GM21825 (cell line): Measurements from ENCODE around the gene RAB3IP.
"Not testable (repeated sequence)": the region's sequence is repeated elsewhere in the genome, so short reads cannot be mapped to it uniquely, and the experiment has no call there.

Experiments
- ATAC-seq: cut with Tn5 transposase; IDR thresholded peaks from one replicate; pipeline ENCODE4 v1.9.1; 2021; ENCODE audit warnings: mild to moderate bottlenecking, moderate library complexity; ENCODE audit not compliant: unreplicated experiment

RAB3IP gene

DNA sequence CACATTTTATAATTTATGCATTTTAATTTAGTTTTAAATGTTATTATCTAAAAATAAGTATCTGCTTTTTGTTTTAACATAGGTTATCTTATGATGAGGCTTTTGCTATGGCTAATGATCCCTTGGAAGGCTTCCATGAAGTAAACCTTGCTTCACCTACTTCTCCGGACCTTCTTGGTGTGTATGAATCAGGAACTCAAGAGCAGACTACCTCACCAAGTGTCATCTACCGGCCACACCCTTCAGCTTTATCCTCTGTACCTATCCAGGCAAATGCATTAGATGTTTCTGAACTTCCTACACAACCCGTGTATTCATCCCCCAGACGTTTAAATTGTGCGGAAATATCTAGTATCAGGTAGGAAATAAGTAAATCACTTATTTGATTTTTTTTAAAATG, 16.6 kb downstream of the RAB3IP start:
- no peak for ATAC-seq

DNA sequence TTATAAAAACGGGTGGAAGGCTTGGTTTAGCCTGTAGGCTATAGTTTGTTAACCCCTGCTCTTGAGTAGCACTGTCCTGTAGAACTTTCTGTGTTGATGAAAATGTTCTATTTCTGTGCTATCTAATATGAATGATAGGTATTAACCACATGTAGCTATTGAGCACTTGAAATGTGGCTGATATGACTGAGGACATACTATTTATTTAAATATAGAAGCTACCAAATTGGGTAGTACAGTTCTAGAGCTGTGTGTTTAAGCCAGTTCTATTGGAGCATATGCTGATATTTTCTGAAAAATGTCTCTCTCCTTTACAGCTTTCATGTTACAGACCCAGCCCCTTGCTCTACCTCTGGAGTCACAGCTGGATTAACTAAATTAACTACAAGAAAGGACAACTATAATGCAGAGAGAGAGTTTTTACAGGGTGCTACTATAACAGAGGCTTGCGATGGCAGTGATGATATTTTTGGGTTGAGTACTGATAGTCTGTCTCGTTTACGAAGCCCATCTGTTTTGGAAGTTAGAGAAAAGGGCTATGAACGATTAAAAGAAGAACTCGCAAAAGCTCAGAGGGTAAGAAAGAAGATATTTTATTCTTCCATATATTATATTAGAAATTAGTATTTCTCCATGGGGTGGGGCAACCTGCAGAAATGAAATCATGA, 17.6 kb downstream of the RAB3IP start:
- no peak for ATAC-seq

DNA sequence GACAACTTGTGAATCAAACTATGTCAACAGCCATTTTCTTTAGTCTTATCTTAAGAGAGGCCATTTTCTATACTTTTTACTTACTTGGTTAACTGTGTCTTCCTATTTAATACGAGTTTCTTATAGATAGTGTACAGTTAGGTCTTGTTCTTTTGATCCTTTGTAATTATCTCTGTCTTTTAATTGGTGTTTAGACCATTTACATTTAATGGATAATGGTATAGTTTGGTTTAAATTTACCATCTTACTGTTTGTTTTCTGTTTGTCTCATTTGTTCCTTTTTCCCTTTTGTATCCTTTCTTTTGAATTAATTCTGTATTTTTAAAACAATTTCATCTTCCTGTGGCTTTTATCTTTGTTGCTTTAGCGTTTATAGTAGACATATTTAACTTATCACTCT, 19.4 kb downstream of the RAB3IP start:
- no peak for ATAC-seq

DNA sequence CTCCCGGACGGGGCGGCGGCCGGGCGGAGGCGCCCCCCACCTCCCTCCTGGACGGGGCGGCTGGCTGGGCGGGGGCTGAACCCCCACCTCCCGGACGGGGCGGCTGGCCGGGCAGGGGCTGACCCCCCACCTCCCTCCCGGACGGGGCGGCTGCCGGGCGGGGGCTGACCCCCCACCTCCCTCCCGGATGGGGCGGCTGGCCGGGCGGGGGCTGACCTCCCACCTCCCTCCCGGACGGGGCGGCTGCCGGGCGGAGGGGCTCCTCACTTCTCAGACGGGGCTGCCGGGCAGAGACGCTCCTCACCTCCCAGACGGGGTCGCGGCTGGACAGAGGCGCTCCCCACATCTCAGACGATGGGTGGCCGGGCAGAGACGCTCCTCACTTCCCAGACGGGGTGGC, 20.9 kb downstream of the RAB3IP start:
- ATAC-seq = not testable (repeated sequence)

DNA sequence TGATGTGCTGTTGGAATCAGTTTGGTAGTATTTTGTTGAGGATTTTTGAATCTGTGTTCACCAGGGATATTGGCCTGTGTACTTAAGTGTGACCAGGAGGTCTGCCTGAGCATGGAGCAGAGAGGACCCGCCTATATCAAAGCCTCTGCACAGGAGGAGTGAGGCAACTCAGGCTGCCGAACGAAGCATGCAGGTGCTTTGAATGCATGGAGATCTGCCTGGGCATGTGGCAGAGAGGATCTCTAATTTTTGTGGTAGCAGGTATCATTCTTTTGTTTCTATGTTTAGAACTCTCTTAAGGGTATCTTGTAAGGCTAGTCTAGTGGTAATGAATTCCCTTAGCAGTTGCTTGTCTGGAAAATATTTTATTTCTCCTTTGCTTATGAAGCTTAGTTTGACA, 26.9 kb downstream of the RAB3IP start:
- no peak for ATAC-seq

DNA sequence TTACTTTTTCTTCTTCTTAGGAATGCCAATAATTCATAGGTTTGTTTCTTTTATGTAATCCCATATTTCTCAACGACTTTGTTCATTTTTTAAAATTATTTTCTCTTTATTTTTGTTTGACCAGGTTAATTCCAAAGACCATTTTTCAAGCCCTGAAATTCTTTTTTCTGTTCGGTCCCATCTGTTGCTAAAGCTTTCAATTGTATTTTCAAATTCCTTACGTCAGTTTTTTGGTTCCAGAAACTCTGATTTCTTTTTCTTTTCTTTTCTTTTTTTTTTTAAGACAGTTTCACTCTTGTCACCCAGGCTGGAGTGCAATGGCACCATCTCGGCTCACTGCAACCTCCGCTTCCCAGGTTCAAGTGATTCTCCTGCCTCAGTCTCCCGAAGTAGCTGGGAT, 27.6 kb downstream of the RAB3IP start:
- ATAC-seq = no peak

DNA sequence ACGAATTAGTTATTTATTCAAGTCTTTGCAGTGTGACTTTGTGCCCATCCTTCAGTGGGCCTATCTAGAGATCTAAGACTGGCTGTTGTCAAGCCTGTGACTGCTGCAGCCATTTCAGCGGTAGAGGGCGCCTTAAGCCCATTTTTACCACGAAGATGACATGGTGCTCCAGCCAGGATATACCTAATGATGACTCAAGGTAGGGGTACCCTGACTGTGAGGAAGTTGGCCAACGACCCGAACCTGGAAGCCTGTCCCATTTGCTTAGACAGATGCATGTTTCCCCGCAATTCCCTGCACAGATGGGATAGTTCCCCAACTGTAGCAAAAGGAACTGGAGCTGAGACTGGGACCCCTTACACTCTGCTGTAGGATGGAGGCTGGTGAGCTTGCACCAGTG, 41.3 kb downstream of the RAB3IP start:
- no peak for ATAC-seq

DNA sequence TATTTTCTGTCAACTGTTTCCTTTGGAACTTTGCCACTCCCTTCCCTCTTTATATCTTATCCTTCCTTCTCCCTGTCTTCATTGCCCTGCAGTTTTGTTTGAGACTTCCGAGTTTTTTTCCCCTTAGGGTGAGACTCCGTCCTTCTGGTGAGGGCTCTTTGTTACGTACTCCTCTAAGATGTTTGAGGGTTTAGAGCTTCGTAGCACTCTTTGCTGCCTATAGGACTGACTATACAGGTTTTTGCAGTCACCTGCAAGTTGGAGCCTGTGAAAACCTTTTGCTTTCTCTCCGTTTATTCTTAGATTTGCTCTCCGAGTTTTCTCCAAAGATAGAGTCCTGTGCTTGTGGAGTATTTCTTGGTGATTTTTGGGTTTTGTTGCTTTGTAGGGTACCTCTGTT, 44.7 kb downstream of the RAB3IP start:
- no peak for ATAC-seq

DNA sequence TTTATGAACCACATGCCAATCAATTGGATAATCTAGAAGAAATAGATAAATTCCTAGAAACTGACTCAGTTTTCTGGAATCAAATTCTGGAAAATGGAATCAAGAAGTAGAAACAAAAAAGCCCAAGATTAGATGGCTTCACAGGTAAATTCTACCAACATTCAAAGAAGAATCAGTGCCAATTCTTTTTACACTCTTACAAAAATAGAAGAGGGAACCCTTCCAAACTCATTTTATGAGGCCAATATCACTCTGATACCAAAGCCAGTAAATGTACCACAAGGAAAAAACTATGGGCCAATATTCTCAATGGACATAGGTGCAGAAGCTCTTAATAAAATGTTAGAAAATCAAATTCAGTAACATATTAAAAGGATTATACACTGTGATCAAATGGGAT, 50.7 kb downstream of the RAB3IP start:
- ATAC-seq = no peak

DNA sequence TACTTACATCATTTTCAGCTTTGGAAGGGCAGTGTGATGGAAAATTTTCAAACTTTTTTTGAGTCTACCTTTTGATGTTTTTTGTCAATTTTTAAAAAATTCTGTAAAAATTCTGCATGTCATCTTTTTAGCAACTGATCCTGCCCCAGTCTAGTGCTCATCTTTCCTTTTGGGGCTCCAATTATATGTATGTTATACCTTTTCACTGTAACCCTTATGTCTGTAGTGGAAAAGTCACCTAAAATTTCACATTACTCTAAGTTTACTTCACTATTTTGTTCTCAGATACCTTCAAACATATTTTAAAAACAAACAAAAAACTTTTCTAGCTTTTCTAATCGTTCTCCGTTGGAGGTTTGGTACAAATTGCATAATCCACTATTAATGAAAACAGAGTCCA, 53.9 kb downstream of the RAB3IP start:
- ATAC-seq = no peak

DNA sequence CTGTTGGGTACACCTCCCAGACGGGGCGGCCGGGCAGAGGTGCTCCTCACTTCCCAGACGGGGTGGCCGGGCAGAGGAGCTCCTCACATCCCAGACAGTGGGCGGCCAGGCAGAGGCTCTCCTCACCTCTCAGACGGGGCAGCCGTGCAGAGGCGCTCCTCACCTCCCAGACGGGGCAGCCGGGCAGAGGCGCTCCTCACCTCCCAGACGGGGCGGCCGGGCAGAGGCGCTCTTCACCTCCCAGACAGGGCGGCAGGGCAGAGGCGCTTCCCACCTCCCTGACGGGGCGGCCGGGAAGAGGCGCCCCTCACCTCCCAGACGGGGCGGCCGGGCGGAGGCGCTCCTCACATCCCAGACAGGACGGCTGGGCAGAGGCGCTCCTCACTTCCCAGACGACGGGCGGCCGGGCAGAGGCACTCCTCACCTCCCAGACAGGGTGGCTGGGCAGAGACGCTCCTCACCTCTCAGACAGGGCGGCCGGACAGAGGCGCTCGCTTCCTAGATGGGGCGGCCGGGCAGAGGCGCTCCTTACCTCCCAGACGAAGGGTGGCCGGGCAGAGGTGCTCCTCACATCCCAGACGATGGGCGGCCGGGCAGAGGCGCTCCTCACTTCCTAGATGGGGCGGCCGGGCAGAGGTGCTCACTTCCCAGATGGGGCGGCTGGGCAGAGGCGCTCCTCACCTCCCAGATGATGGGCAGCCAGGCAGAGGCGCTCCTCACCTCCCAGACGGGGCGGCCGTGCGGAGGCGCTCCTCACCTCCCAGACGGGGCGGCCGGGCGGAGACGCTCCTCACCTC, 68.6 kb downstream of the RAB3IP start:
- not testable (repeated sequence) for ATAC-seq

DNA sequence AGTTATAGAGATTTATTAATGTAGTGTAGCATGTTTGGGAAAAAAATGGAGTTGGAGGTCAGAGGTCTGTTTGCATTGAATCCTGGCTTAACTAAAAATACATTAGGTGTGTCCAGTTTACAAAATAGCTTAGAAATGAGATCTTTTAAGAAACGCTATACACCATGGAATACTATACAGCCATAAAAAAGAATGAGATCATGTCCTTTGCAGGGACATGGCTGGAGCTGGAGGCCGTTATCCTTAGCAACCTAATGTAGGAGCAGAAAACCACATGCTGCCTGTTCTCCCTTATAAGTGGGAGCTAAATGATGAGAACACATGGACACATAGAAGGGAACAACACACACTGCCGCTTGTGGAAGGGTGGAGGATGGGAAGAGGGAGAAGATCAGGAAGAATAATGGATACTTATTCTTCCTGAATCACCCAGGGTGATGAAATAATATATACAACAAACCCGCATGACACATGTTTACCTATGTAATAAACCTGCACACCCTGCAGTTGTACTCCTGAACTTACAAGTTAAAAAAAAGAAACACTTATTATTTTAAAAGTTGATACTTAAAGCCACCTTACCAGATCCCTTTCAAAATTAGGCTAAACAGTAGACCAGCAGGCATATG, 72.3 kb downstream of the RAB3IP start:
- ATAC-seq = no peak

DNA sequence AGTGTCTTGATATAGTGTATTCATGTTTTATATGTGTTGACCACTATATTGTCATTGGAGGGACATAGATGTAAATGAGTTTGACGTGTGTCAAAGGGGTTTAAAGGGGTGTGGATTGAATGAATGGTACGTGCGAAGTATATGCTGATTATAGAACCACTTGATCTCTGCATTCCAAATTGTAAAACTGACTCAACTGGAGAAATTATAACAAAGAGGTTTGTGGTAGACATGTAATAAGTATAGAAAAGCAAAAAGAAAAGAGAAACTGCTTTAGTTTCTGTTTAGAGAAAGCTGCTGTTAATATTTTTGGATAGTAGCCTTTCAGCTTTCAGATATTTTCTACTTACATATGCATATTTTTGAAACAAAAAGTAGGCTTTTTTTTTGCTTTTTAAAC, 77.4 kb downstream of the RAB3IP start:
- ATAC-seq = no peak

DNA sequence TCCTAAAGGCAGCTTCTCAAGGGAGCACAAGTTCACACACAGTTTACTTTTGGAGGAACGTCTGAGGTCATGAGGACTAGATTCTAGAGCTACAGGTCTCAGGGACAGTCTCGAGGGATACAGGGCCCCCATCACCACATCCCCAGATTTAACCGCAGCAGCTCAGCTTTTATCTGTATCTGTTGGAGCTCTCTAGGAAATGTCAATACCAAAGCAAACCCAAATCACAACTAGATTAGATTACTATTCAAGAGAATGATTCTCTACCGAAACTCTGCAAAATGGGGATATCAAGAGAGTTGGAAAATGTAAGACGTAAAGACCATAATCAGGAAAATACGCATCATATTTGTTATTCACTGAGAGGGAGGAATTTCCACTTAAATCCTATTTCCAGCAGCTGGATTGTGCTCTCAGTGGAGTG, 82.4 kb downstream of the RAB3IP start:
- ATAC-seq = no peak

DNA sequence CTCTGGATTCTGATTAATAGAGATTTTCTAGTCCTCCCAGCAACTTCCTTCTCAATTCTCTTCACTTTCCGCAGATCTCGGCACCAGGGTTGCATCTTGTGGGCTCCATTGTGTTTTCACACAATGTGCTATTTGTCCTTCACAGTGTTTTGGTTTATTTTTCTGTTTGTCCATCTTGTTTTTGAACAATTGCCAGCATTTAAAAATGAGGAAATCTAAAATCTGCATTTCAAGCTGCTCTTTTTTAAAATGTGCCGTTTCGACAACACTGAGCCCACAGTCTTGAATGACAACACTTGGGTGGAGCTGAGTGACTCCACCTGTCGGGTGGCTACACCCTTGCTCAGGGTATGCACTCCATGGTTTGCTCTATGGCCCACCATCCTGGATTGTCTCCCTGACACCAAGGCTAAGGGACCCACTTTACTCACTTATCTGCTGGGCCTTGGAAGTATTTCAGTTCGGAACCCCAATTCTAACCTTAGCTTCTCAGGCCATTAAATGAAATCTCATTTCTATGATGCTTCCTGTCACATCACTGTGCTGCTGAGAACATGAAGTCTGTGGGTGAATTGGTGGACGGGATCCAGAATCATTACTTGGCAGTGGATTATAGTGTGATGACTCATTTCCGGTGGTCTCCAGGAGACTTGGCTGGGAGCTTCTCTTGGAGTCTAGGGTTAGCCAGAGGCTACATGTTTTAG, 82.9 kb downstream of the RAB3IP start:
- no peak for ATAC-seq

DNA sequence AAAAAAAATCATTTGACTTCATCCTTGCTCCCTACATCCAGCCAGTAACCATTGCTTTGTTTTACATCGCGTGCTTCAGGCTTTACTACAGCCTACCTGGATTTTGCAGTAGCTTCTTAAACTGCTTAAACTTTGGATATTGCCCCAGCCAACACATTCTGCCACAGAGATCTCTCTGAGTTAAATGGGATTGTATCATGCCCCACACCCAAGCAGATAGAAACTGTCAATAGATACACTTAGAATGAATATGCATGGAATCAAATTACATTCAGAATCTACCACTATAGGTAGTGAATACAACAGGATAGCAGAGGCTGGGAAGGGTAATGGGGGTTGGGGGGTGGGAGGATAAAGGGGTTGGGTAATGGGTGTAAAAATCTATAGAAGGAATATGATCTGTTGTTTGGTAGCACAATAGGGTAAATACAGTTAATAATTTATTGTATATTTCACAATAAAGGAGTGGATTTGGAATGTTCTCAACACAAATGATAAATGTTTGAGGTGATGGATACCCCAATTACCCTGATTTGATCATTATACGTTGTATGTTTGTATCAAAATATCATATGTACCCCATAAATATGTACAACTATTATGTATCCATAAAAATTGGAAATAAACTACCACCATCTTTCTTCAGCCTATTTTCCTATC, 83.7 kb downstream of the RAB3IP start:
- no peak for ATAC-seq

DNA sequence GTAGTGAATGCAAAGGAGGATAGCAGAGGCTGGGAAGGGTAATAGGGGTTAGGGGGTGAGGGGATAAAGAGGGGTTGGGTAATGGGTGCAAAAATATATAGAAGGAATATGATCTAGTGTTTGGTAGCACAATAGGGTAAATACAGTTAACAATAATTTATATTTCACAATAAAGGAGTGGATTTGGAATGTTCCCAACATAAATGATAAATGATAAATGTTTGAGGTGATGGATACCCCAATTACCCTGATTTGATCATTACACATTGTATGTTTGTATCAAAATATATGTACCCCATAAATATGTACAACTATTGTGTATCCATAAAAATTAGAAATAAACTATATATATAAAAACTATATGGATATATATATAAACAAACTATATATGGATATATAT, 85.4 kb downstream of the RAB3IP start:
- no peak for ATAC-seq

DNA sequence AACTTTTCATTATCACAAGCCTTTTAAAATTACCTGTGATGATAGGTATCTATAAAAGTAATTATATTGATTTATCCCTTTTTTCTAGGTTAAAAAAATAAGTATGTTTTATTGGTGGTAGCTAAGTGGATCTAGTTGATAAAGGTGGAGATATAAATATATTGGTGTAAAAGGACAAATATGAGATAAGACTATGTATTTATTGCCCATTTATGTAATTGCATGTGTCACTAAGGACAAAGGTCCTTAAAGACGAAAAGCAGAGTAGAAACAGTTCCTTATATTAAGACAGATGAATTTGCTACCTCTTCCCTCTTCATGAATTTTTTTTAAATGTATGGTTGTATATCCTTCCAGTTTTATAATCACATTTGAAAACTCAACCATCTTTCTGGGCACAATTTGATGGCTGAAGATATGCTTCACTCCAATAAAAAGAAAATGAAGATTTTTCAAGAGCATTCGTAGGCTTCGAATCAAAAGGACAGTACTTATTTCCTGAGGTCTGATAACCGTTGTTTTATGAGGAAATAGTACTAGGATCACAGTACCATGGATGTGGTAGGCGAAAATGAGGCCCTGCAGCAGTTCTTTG, 86.4 kb downstream of the RAB3IP start, which contains the start of gene MYRFL:
MYRFL (plus strand) TSS at position 262 of the 595 bp plus-strand sequence; CDS start at position 553, 291 bp downstream.
- no peak for ATAC-seq

DNA sequence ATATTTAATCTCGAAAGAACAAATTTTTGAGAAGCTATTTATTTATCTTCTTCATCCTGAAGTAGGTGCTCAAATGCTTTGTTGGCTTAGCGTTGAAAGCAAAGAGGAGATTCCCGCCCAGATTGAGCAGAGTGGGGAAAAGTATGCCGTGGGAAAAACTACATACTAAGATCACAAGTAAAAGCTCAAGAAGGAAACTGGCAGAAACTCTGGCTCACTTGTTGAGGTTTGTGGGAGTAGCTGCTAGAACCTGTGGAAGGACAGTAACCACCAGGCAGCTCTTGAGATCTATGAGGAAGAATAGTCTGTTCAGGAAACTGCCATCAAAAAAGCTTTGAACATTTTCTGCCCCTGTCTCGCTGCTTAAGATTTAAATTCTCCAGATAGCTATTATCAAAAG, 90.2 kb downstream of the RAB3IP start:
- ATAC-seq = no peak

DNA sequence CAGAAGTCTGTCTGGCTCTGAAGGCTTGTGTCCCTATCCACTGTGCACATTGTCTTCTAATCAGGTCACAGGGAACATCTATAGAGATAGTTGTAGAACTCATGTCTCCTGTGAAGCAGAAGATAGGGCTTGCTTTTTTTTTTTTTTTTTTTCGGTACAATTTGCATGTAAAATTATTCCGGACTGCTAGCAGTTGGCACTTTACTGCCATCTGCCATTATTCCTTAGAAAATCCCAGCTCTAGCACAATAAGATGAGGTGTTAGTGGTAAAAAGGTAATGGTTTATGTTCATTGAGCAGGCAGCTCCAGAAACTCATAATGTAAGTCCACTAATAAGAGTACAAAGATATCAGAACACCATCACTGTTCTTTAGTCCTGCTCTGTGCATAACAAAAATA, 95.0 kb downstream of the RAB3IP start:
- ATAC-seq = no peak
